ENCODE results near the gene PRRG4. TPM values are rescaled to one million over a fixed set of nuclear protein-coding genes. Genes with fewer than 3 reads are reported as not detected.

The PRRG4 gene
- total and polyA plus RNA-seq, 2 of the 4 experiments (the other 2 are of a cell fraction): not detected

GRCh38 chr11:32831221-32831620 is 1.5 kb downstream of the PRRG4 start:
- in situ Hi-C loops (cut with MboI; ENCODE audit: low sequenced_read_pairs): loop anchor here (25.0 kb wide), 1 partner anchor 231 kb away; no protein-coding TSS in a partner anchor
- no peaks in the 10 kb centered on the region for H3K79me1 ChIP-seq (ENCODE audit: low read depth in 1 of 2, low read length in 2 of 2)
- H3K56ac ChIP-seq (ENCODE audit: extremely low read depth, insufficient read depth, low read length): no peak overlapping the region
- no peaks in the 10 kb centered on the region for H3K9me1 ChIP-seq (ENCODE audit: insufficient read depth, low read length)
- no peak overlapping the region for H3K18ac ChIP-seq (ENCODE audit: low read depth, low read length)
- H3K14ac ChIP-seq (replicated peaks; ENCODE audit: low read depth, low read length): no peak overlapping the region
- dilution Hi-C loops (cut with HindIII; ENCODE audit: low sequenced_read_pairs, unreplicated experiment): no loop called here
- H3K4me3 ChIP-seq (ENCODE audit: insufficient read depth, low read depth, low read length): no peak overlapping the region
- no peak overlapping the region for H3K4me2 ChIP-seq (ENCODE audit: low read depth, low read length)
- intact Hi-C loops (cut with micrococcal nuclease): no loop called here
- no TSS peak for BruUV-seq (replicated peaks)
- no peak overlapping the region for H2BK120ac ChIP-seq (ENCODE audit: low read depth, low read length)
- no peak overlapping the region for H3K27ac ChIP-seq (ENCODE audit: insufficient read depth, low read length)
- H3K36me3 ChIP-seq (ENCODE audit: control insufficient read depth, insufficient read depth, low read length): no peaks in the 10 kb centered on the region
- peaks cover 45% of the 10 kb centered on the region for H3K27me3 ChIP-seq (ENCODE audit: control insufficient read depth, insufficient read depth, low read length)
- ATAC-seq (ENCODE audit: low read depth) (no peak), DNase-seq (no peak)
- H3K4ac ChIP-seq (ENCODE audit: low read depth, low read length): no peak overlapping the region
- no peak overlapping the region for H2AK5ac ChIP-seq (ENCODE audit: low read depth, low read length)
- no peak overlapping the region for H2AK9ac ChIP-seq (replicated peaks; ENCODE audit: low read depth, low read length, poor library complexity)
- H3K9me3 ChIP-seq (ENCODE audit: control insufficient read depth, insufficient read depth, low read length): no peaks in the 10 kb centered on the region
- no peak overlapping the region for H3K9ac ChIP-seq (ENCODE audit: low read depth, low read length)
- peaks cover 4% of the 10 kb centered on the region; the same call in 1 of the 2 replicates for H3K4me1 ChIP-seq (ENCODE audit: control insufficient read depth, insufficient read depth, low read length)
- H2BK5ac ChIP-seq (ENCODE audit: low read depth, low read length, poor library complexity, severe bottlenecking): no peak overlapping the region
- no peaks in the 10 kb centered on the region for H4K20me1 ChIP-seq (ENCODE audit: insufficient read depth, low read length)
- no peak overlapping the region for H2BK15ac ChIP-seq (ENCODE audit: low read depth, low read length)
- H2BK20ac ChIP-seq (ENCODE audit: low read depth, low read length): no peak overlapping the region
- CTCF ChIA-PET: no interaction called here
- no peak overlapping the region for H4K5ac ChIP-seq (ENCODE audit: low read depth, low read length)
- H3K23ac ChIP-seq (ENCODE audit: low read depth, low read length): no peak overlapping the region
- H4K8ac ChIP-seq (ENCODE audit: low read depth in 2 of 2, low read length in 2 of 2): no peak overlapping the region
- TF ChIP-seq RFX5 (IDR thresholded peaks at IDR 0.05; ENCODE audit: low read depth, low read length) (no peak), CEBPB (IDR thresholded peaks at IDR 0.05; ENCODE audit: low read depth, low read length) (no peak)
- H4K91ac ChIP-seq (ENCODE audit: insufficient read depth, low read depth, low read length): no peak overlapping the region
- whole genome bisulfite sequencing, 2 experiments (ENCODE audit: extremely low coverage in 2 of 2, insufficient read length in 1 of 2): no CpG with 5 or more reads among the region's 3 CpGs
- POLR2A ChIA-PET (ENCODE audit: unreplicated experiment): no interaction called here
- no peak overlapping the region for H2AFZ ChIP-seq (replicated peaks; ENCODE audit: low read length, poor library complexity)

Measured in IMR-90 (cell line).